Neural crest cell (in vitro differentiated cells): ENCODE results near the gene TMCC2. TPM values are rescaled to one million over a fixed set of nuclear protein-coding genes. Genes with fewer than 3 reads are reported as not detected.

Experiments used
- DNase-seq: peaks from one replicate; pipeline ENCODE4 v3.0.0; 2021; ENCODE audit warnings: low read depth, mixed read lengths, low spot score
- H3K27ac Mint-ChIP-seq: one replicate; pipeline ENCODE4 v1.8.0; 2021; ENCODE audit warnings: mild to moderate bottlenecking, mixed read lengths; ENCODE audit not compliant: unreplicated experiment
- H3K27me3 Mint-ChIP-seq: 2 replicates; pipeline ENCODE4 v1.8.0; 2021; ENCODE audit warnings: low read depth, mild to moderate bottlenecking, mixed read lengths
- H3K36me3 Mint-ChIP-seq: 2 replicates; pipeline ENCODE4 v1.8.0; 2021; ENCODE audit warnings: low read depth, mild to moderate bottlenecking, mixed read lengths
- H3K4me1 Mint-ChIP-seq: 2 replicates; pipeline ENCODE4 v1.8.0; 2021; ENCODE audit warnings: mixed read lengths
- H3K4me3 Mint-ChIP-seq: one replicate; pipeline ENCODE4 v1.8.0; 2021; ENCODE audit warnings: mild to moderate bottlenecking, mixed read lengths
- H3K9me3 Mint-ChIP-seq: 2 replicates; pipeline ENCODE4 v1.8.0; 2021; ENCODE audit warnings: mixed read lengths
- total RNA-seq: library from RNA; stranded (reverse); gene quantifications from 2 replicates; pipeline ENCODE4 v1.2.1, GENCODE V29; 2021
- TF ChIP-seq, protein P1 (sequence below): fragments of 200-600 bp; sonication (generic); conservative IDR thresholded peaks from 2 replicates; pipeline ENCODE4 v1.5.0; 2021; ENCODE audit warnings: antibody characterized with exemption, mild to moderate bottlenecking

The TMCC2 gene
- total RNA-seq, 1 donor from 2014 or later = 16.1 TPM

DNA sequence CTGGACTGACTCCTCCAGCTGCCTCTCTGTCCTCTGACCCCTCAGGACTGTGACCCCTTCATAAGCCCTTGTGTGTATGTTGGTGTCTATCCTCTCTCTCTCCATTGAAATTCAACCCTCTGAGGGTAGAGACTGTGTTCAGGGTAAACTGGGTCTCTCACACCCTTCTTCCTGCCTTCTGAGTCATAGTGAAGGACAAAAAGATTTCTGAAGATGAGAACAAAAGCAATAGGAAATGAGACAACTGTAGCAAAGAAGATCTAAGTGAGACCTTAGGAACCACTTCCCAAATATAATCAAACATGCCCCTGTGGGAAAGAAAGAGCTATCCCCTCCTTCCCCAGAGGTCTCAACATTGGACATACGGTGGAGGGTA is 76.9 kb downstream of the TMCC2 start:
- H3K4me3 Mint-ChIP-seq = no peak overlapping the region
- peak overlapping the region; percentile 37 for H3K27ac Mint-ChIP-seq
- no peaks in the 10 kb centered on the region for H3K9me3 Mint-ChIP-seq
- TF ChIP-seq, protein P1, sequence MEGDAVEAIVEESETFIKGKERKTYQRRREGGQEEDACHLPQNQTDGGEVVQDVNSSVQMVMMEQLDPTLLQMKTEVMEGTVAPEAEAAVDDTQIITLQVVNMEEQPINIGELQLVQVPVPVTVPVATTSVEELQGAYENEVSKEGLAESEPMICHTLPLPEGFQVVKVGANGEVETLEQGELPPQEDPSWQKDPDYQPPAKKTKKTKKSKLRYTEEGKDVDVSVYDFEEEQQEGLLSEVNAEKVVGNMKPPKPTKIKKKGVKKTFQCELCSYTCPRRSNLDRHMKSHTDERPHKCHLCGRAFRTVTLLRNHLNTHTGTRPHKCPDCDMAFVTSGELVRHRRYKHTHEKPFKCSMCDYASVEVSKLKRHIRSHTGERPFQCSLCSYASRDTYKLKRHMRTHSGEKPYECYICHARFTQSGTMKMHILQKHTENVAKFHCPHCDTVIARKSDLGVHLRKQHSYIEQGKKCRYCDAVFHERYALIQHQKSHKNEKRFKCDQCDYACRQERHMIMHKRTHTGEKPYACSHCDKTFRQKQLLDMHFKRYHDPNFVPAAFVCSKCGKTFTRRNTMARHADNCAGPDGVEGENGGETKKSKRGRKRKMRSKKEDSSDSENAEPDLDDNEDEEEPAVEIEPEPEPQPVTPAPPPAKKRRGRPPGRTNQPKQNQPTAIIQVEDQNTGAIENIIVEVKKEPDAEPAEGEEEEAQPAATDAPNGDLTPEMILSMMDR = no peak
- peaks cover 27% of the 10 kb centered on the region for H3K36me3 Mint-ChIP-seq
- DNase-seq = no peak
- no peaks in the 10 kb centered on the region for H3K27me3 Mint-ChIP-seq
- H3K4me1 Mint-ChIP-seq = peaks cover 40% of the 10 kb centered on the region

DNA sequence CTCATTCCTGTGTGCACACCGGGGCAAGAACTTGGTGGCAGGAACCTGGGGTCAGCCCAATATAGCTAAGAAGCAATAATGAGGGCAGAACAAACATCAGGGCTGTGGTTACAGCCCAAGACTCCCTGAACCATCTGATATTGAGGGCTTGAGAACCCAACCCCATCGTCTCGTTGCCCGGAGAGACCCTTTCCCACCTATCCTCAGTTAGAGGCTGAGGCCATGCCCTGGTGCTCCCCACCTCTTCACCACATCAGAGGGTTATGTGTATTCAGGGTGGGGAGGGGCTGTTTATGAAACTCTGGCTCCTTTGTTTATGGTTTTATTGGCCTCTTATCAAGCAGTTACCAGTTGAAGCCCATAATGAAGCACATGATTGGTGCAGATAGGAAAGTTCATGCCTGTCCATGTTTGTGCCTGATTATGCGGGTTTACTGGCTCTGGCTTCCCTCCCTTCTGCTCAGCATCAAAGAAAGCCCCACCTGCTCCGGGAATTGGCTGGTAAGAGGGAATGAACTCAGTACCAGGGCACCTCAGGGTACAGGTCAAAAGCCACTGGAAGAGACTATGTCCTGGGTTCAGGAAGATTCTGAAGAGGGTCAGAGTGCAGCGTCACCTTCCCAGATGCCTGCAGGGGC is 79.3 kb downstream of the TMCC2 start:
- H3K27ac Mint-ChIP-seq = no peak overlapping the region
- peaks cover 30% of the 10 kb centered on the region for H3K36me3 Mint-ChIP-seq
- no peak overlapping the region for H3K4me3 Mint-ChIP-seq
- H3K4me1 Mint-ChIP-seq = peaks cover 37% of the 10 kb centered on the region
- DNase-seq = no peak
- H3K27me3 Mint-ChIP-seq = no peaks in the 10 kb centered on the region
- TF ChIP-seq, protein P1 = no peak
- no peaks in the 10 kb centered on the region for H3K9me3 Mint-ChIP-seq

DNA sequence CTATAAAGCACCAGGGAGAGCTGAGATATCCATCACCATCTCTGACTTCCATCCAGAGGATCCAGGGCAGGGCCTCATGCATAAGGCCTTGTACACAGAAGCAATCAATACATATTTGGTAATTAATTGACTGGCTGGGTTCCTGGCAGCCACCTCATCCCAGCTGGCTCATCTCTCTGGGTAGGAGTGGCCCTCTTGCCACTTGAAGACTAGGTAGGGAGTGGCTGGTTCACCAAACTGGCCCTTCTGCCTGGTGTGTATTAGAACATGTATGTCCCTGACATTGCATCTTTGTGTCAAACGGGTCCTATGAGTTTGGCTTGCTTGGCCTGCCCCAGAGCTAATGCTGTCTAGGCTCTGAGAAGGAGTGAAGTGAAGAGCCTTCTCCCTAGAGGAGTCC is 82.0 kb downstream of the TMCC2 start:
- Mint-ChIP-seq H3K4me1 (peaks cover 53% of the 10 kb centered on the region), H3K36me3 (peaks cover 24% of the 10 kb centered on the region), H3K27ac (peak overlapping the region; percentile 65), H3K27me3 (no peaks in the 10 kb centered on the region), H3K9me3 (no peaks in the 10 kb centered on the region), H3K4me3 (no peak overlapping the region)
- TF ChIP-seq, protein P1 = no peak
- DNase-seq = no peak

DNA sequence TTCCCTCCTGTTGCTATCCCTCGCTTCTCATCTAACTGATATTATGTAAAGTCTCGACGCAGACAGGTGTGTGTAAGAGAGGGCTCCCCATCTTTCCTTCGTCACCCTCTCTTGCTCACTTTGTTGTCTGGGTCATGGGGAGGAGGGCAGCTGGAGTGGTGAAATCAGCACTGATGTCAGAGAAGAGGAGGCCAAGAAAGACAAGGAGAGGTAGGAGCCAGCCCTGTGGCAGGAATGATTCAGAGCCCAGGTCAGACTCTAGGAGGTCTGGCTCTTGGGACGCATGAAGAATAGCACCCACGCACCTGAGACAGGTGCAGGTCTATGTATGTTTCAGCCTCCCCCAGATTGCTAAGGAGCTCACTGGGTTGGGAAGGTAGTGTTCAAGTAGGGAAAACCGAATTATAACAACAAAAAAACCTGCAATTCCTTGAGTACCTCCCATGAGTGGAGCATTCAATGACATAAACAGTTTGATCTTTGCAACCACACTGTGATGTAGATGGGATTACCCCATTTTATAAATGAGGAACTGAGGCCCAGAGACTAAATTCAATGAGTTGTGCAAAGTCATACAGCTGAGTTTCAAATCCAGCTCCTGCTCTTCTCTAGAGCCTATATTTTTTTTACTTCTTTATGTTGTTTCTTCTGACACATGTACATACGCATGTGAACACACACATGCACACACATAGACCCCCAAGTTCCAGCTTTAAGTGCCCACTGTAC is 83.4 kb downstream of the TMCC2 start:
- Mint-ChIP-seq H3K4me3 (no peak overlapping the region), H3K36me3 (peaks cover 19% of the 10 kb centered on the region), H3K27ac (peak overlapping the region; percentile 63), H3K4me1 (peaks cover 60% of the 10 kb centered on the region), H3K9me3 (no peaks in the 10 kb centered on the region), H3K27me3 (no peaks in the 10 kb centered on the region)
- TF ChIP-seq, protein P1 = no peak
- no peak for DNase-seq

DNA sequence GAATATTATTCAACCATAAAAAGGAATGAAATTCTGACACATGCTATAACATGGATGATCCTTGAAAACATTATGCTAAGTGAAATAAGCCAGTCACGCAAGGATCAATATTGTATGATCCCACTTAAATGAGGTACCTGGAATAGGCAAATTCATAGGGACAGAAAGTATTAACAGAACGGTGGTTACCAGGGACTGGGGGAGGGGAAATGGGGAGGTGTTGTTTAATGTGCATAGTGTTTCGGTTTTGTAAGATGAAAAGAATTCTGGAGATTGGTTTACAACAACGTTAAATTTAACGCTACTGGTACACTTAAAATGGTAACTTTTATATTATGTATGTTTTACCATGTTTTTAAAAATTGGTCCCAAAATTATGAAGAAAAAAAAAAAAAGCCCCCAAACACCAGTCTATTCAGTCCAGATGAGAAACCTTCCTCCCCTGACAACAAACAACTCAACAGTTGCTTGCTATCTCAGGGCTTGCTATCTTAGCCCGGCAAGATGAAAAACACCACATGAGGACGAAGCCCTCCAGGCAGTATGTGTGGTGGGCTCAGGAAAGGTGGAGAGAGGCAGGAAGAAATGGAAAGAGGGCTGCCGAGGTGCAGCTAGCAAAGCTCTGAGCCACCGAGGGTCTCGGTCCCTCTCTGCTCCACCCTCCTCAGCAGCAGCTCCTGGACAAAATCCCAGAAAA is 85.3 kb downstream of the TMCC2 start:
- H3K27ac Mint-ChIP-seq = peak overlapping the region; percentile 96
- no peak for DNase-seq
- H3K36me3 Mint-ChIP-seq = peaks cover 11% of the 10 kb centered on the region
- peaks cover 79% of the 10 kb centered on the region for H3K4me1 Mint-ChIP-seq
- H3K27me3 Mint-ChIP-seq = no peaks in the 10 kb centered on the region
- TF ChIP-seq, protein P1 = no peak
- peak overlapping the region; percentile 85 for H3K4me3 Mint-ChIP-seq
- H3K9me3 Mint-ChIP-seq = no peaks in the 10 kb centered on the region
